GM23338 (cell line): ENCODE measurements around the gene GNA12. TPM values are rescaled to one million over a fixed set of nuclear protein-coding genes. Genes with fewer than 3 reads are reported as not detected.

Experiments
- ATAC-seq: fragments of 200-7000 bp; cut with Tn5 transposase; 3 replicates; pipeline ENCODE4 v1.9.1; 2020
- DNase-seq: peaks from one replicate; pipeline ENCODE4 v3.0.0-alpha.2; 2015; ENCODE audit warnings: low spot score
- H2AFZ ChIP-seq: fragments of 200-600 bp; sonication (generic); 2 replicates; pipeline ENCODE4 v1.8.0; 2016; ENCODE audit warnings: antibody characterized with exemption, mild to moderate bottlenecking, moderate library complexity
- H3F3A ChIP-seq: fragments of 200-600 bp; sonication (generic); replicated peaks from 2 replicates; pipeline ENCODE4 v1.8.0; 2017; ENCODE audit warnings: antibody characterized with exemption, mixed run types, low read depth
- H3K27ac ChIP-seq: fragments of 200-600 bp; sonication (generic); 2 replicates; pipeline ENCODE4 v1.6.1; 2016; ENCODE audit warnings: low read depth
- H3K27me3 ChIP-seq: fragments of 200-600 bp; sonication (generic); 2 replicates; pipeline ENCODE4 v1.8.0; 2016; ENCODE audit warnings: mild to moderate bottlenecking, mixed run types, moderate library complexity; ENCODE audit not compliant: insufficient read depth
- H3K36me3 ChIP-seq: fragments of 200-600 bp; sonication (generic); 2 replicates; pipeline ENCODE4 v1.8.0; 2016; ENCODE audit warnings: mild to moderate bottlenecking; ENCODE audit not compliant: insufficient read depth
- H3K4me1 ChIP-seq: fragments of 200-600 bp; sonication (generic); 2 replicates; pipeline ENCODE4 v1.8.0; 2016; ENCODE audit warnings: mild to moderate bottlenecking, moderate library complexity; ENCODE audit not compliant: insufficient read depth
- H3K4me2 ChIP-seq: fragments of 200-600 bp; sonication (generic); 2 replicates; pipeline ENCODE4 v1.7.1; 2017; ENCODE audit warnings: mixed run types
- H3K4me3 ChIP-seq: fragments of 200-600 bp; sonication (generic); 2 replicates; pipeline ENCODE4 v1.6.1; 2016; ENCODE audit warnings: mixed run types
- H3K79me2 ChIP-seq: fragments of 200-600 bp; sonication (generic); replicated peaks from 2 replicates; pipeline ENCODE4 v1.8.0; 2017; ENCODE audit warnings: mild to moderate bottlenecking; ENCODE audit not compliant: insufficient read depth
- H3K9me2 ChIP-seq: fragments of 200-600 bp; sonication (generic); 2 replicates; pipeline ENCODE4 v1.8.0; 2017; ENCODE audit not compliant: insufficient read depth
- H4K20me1 ChIP-seq: fragments of 200-600 bp; sonication (generic); replicated peaks from 2 replicates; pipeline ENCODE4 v1.8.0; 2017; ENCODE audit warnings: mild to moderate bottlenecking; ENCODE audit not compliant: insufficient read depth
- H3K27ac Mint-ChIP-seq: 2 replicates; pipeline ENCODE4 v1.8.0; 2020; ENCODE audit warnings: inconsistent platforms, mild to moderate bottlenecking, moderate library complexity, mixed read lengths
- H3K27me3 Mint-ChIP-seq: 3 replicates; pipeline ENCODE4 v1.8.0; 2022; ENCODE audit warnings: low read depth, mild to moderate bottlenecking, moderate library complexity, mixed read lengths, inconsistent platforms; ENCODE audit not compliant: insufficient read depth, poor library complexity
- H3K36me3 Mint-ChIP-seq: 3 replicates; pipeline ENCODE4 v1.8.0; 2021; ENCODE audit warnings: low read depth, mild to moderate bottlenecking, inconsistent platforms, moderate library complexity, mixed read lengths
- H3K4me1 Mint-ChIP-seq: 3 replicates; pipeline ENCODE4 v1.8.0; 2020; ENCODE audit warnings: mild to moderate bottlenecking, inconsistent platforms, mixed read lengths
- H3K4me3 Mint-ChIP-seq: 3 replicates; pipeline ENCODE4 v1.8.0; 2021; ENCODE audit warnings: moderate library complexity, mild to moderate bottlenecking, inconsistent platforms, mixed read lengths
- H3K9me3 Mint-ChIP-seq: 3 replicates; pipeline ENCODE4 v1.8.0; 2020; ENCODE audit warnings: moderate library complexity, mild to moderate bottlenecking, inconsistent platforms, mixed read lengths
- ETS1 ChIP-seq: IDR thresholded peaks from 2 replicates; pipeline ENCODE4 v1.6.1; 2016; ENCODE audit warnings: antibody characterized with exemption
- EZH2 ChIP-seq: fragments of 200-600 bp; sonication (generic); IDR thresholded peaks from one replicate; pipeline ENCODE4 v1.8.0; 2017; ENCODE audit warnings: antibody characterized with exemption, mild to moderate bottlenecking, low read depth; ENCODE audit not compliant: unreplicated experiment
- NANOG ChIP-seq: IDR thresholded peaks from 2 replicates; pipeline ENCODE4 v1.6.1; 2016; ENCODE audit warnings: antibody characterized with exemption, borderline replicate concordance
- POLR2AphosphoS5 ChIP-seq: IDR thresholded peaks from 2 replicates; pipeline ENCODE4 v1.6.1; 2016; ENCODE audit warnings: antibody characterized with exemption, low read depth
- STAT1 ChIP-seq: IDR thresholded peaks from one replicate; pipeline ENCODE4 v1.6.1; 2016; ENCODE audit warnings: antibody characterized with exemption; ENCODE audit not compliant: unreplicated experiment
- ZNF114 ChIP-seq: fragments of 250-450 bp; sonication (Bioruptor Pico); IDR thresholded peaks from 2 replicates; pipeline ENCODE4 v1.5.0; 2020; ENCODE audit warnings: mild to moderate bottlenecking, moderate library complexity
- ZNF331 ChIP-seq: fragments of 250-450 bp; sonication (Bioruptor Pico); IDR thresholded peaks from 2 replicates; pipeline ENCODE4 v1.5.0; 2020; ENCODE audit warnings: low read depth, mild to moderate bottlenecking, moderate library complexity
- ZNF462 ChIP-seq: fragments of 250-450 bp; sonication (Bioruptor Pico); IDR thresholded peaks from 2 replicates; pipeline ENCODE4 v1.5.0; 2020; ENCODE audit warnings: mild to moderate bottlenecking, moderate library complexity
- polyA plus RNA-seq: library from polyadenylated mRNA; unstranded; fragments of >200 nt; fragmentation: Nextera tagmentation; extraction: Ambion mirVana; gene quantifications from 2 replicates; pipeline ENCODE4 v1.2.1, GENCODE V29; 2016
- total RNA-seq: library from RNA; depleted of rRNA; stranded (reverse); fragments of >200 nt; shearing (Covaris generic); gene quantifications from 2 replicates; pipeline ENCODE4 v1.2.3, GENCODE V29; 2014

Gene GNA12
- total and polyA plus RNA-seq, 2 experiments from 2014 or later, result 24.0 to 87.7 TPM

- Mint-ChIP-seq H3K27ac (peak overlapping the region; percentile 99), H3K36me3 (peaks cover 21% of the 10 kb centered on the region; the same call in 2 of the 3 replicates), H3K9me3 (peaks cover 3% of the 10 kb centered on the region; the same call in 2 of the 3 replicates), H3K27me3 (peaks cover 20% of the 10 kb centered on the region), H3K4me3 (no peak overlapping the region), H3K4me1 (peaks cover 92% of the 10 kb centered on the region)
- Histone ChIP-seq H2AFZ (no peak overlapping the region), H3K4me2 (peak overlapping the region; percentile 66), H3K4me1 (peaks cover 86% of the 10 kb centered on the region), H3K9me2 (no peaks in the 10 kb centered on the region), H4K20me1 (no peaks in the 10 kb centered on the region), H3K79me2 (peaks cover 82% of the 10 kb centered on the region), H3F3A (peaks cover 33% of the 10 kb centered on the region; the same call in 1 of the 2 replicates), H3K36me3 (no peaks in the 10 kb centered on the region), H3K4me3 (no peak overlapping the region), H3K27me3 (no peaks in the 10 kb centered on the region), H3K27ac (peak overlapping the region; percentile 96)
- no peak for TF ChIP-seq ZNF331 (CRISPR knock-in tag)
- no peak for TF ChIP-seq ETS1
- ATAC-seq, result no peak
- DNase-seq, result no peak
Observed at GRCh38 chr7:2823130-2823529, 21.0 kb downstream of the GNA12 start.

GRCh38 chr7:2821842-2822507, 22.1 kb downstream of the GNA12 start:
- H3K36me3 Mint-ChIP-seq, result peaks cover 15% of the 10 kb centered on the region; the same call in 2 of the 3 replicates
- H3K4me2 ChIP-seq, result peak overlapping the region; percentile 66
- peak overlapping the region; percentile 3; the same call in 1 of the 2 replicates for H3K4me3 ChIP-seq
- no peaks in the 10 kb centered on the region for H4K20me1 ChIP-seq
- H3K4me1 ChIP-seq, result peaks cover 80% of the 10 kb centered on the region
- H3K27me3 ChIP-seq, result no peaks in the 10 kb centered on the region
- peak overlapping the region; percentile 58; the same call in 2 of the 3 replicates for H3K4me3 Mint-ChIP-seq
- H3K36me3 ChIP-seq, result no peaks in the 10 kb centered on the region
- H3K27ac ChIP-seq, result peak overlapping the region; percentile 96
- H3K9me3 Mint-ChIP-seq, result peaks cover 3% of the 10 kb centered on the region; the same call in 2 of the 3 replicates
- peaks cover 33% of the 10 kb centered on the region; the same call in 1 of the 2 replicates for H3F3A ChIP-seq
- peaks cover 23% of the 10 kb centered on the region for H3K27me3 Mint-ChIP-seq
- H3K9me2 ChIP-seq, result no peaks in the 10 kb centered on the region
- ATAC-seq (no peak), DNase-seq (no peak)
- peaks cover 82% of the 10 kb centered on the region for H3K79me2 ChIP-seq
- H2AFZ ChIP-seq, result no peak overlapping the region
- peaks cover 86% of the 10 kb centered on the region for H3K4me1 Mint-ChIP-seq
- H3K27ac Mint-ChIP-seq, result peak overlapping the region; percentile 99
- TF ChIP-seq ZNF462 (CRISPR knock-in tag) (no peak), ETS1 (no peak), EZH2 (no peak), ZNF114 (CRISPR knock-in tag) (no peak), NANOG (no peak), POLR2AphosphoS5 (no peak), STAT1 (no peak)
